Mesothelial cell of epicardium (in vitro differentiated cells): ENCODE results near the gene WFDC12. TPM values are rescaled to one million over a fixed set of nuclear protein-coding genes. Genes with fewer than 3 reads are reported as not detected.
A peak's percentile ranks its signal among the peaks of the same experiment; 100 is the strongest.

Experiments
- DNase-seq, 2 experiments: peaks; one replicate each; pipeline ENCODE4 v3.0.0; 2021; ENCODE audit warnings: low spot score in 2 of 2; ENCODE audit not compliant: unreplicated experiment in 2 of 2
- H3K27ac Mint-ChIP-seq: 2 replicates; pipeline ENCODE4 v1.8.0; 2021; ENCODE audit warnings: mixed read lengths
- H3K27me3 Mint-ChIP-seq: 2 replicates; pipeline ENCODE4 v1.8.0; 2021; ENCODE audit warnings: low read depth, mixed read lengths
- H3K36me3 Mint-ChIP-seq: 2 replicates; pipeline ENCODE4 v1.8.0; 2021; ENCODE audit warnings: mixed read lengths
- H3K4me1 Mint-ChIP-seq: 2 replicates; pipeline ENCODE4 v1.8.0; 2021; ENCODE audit warnings: mixed read lengths
- H3K4me3 Mint-ChIP-seq: 2 replicates; pipeline ENCODE4 v1.8.0; 2021; ENCODE audit warnings: mild to moderate bottlenecking, moderate library complexity, mixed read lengths
- H3K9me3 Mint-ChIP-seq: 2 replicates; pipeline ENCODE4 v1.8.0; 2021; ENCODE audit warnings: mixed read lengths
- total RNA-seq: library from RNA; stranded (reverse); gene quantifications from 3 replicates; pipeline ENCODE4 v1.2.1, GENCODE V29; 2021
- TF ChIP-seq, protein P1 (sequence below): fragments of 200-600 bp; sonication (generic); IDR thresholded peaks from one replicate; pipeline ENCODE4 v1.5.0; 2021; ENCODE audit warnings: antibody characterized with exemption; ENCODE audit not compliant: unreplicated experiment

The WFDC12 gene
- total RNA-seq, 1 donor from 2014 or later: not detected

DNA sequence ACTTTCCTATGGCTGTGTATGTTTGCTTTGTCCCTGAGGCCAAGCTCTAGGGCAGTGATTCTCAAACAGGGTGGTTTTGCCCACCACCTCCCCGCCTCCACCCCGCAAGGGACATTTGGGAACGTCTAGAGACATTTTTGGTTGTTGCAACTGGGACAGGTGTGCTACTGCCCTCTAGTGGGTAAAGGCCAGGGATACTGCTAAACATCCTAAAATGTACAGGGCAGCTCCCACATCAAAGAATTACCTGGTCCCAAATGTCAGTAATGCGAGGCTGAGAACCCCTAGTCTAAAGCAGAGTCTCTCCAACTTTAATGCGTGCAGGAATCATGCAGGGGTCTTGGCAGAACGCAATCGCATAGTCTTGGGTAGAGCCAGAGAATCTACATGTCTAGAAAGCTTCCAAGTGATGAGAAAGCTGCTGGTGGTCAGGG, 28.4 kb downstream of the WFDC12 start:
- H3K4me1 Mint-ChIP-seq: no peaks in the 10 kb centered on the region
- TF ChIP-seq, protein P1, sequence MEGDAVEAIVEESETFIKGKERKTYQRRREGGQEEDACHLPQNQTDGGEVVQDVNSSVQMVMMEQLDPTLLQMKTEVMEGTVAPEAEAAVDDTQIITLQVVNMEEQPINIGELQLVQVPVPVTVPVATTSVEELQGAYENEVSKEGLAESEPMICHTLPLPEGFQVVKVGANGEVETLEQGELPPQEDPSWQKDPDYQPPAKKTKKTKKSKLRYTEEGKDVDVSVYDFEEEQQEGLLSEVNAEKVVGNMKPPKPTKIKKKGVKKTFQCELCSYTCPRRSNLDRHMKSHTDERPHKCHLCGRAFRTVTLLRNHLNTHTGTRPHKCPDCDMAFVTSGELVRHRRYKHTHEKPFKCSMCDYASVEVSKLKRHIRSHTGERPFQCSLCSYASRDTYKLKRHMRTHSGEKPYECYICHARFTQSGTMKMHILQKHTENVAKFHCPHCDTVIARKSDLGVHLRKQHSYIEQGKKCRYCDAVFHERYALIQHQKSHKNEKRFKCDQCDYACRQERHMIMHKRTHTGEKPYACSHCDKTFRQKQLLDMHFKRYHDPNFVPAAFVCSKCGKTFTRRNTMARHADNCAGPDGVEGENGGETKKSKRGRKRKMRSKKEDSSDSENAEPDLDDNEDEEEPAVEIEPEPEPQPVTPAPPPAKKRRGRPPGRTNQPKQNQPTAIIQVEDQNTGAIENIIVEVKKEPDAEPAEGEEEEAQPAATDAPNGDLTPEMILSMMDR: peak; percentile 74
- H3K9me3 Mint-ChIP-seq: no peaks in the 10 kb centered on the region
- no peak overlapping the region for H3K4me3 Mint-ChIP-seq
- no peak overlapping the region for H3K27ac Mint-ChIP-seq
- no peak for DNase-seq
- H3K27me3 Mint-ChIP-seq: peaks cover 42% of the 10 kb centered on the region
- no peaks in the 10 kb centered on the region for H3K36me3 Mint-ChIP-seq

DNA sequence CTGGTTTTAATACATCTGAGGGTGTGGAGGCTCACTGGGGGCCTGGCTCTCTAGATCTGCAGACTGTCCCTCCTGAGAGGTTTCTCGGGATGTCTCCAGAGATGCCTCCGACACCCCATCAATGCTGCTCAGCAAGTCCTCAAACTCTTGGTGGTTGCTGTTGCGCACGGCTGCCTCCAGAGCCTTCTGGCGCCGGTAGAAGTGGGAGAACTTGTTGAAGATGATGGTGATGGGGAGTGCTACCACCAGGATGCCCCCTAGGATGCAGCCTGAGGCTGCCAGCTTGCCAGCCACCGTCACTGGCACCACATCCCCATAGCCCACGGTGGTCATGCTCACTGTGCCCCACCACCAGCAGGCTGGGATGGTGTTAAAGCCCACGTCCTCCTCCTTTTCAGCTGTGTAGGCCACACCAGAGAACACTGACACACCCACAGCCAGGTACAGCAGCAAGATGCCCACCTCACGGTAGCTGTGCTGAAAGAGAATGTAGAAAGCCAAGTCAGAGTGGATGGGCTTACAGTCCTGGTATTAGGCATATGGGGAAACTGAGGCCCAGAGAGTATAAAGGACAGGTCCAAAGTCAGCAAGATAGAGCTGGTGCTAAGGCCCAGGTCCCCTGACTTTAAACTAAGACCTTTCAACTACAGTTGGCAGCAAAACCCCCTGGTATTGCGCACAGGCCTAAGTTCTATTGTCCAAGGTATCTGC, 29.2 kb downstream of the WFDC12 start:
- Mint-ChIP-seq H3K36me3 (no peaks in the 10 kb centered on the region), H3K27ac (no peak overlapping the region), H3K27me3 (peaks cover 35% of the 10 kb centered on the region), H3K4me1 (no peaks in the 10 kb centered on the region), H3K4me3 (no peak overlapping the region), H3K9me3 (no peaks in the 10 kb centered on the region)
- no peak for DNase-seq
- TF ChIP-seq, protein P1: no peak

- Mint-ChIP-seq H3K27ac (no peak overlapping the region), H3K4me1 (no peaks in the 10 kb centered on the region), H3K36me3 (no peaks in the 10 kb centered on the region), H3K27me3 (peaks cover 27% of the 10 kb centered on the region), H3K9me3 (no peaks in the 10 kb centered on the region), H3K4me3 (no peak overlapping the region)
- TF ChIP-seq, protein P1: no peak
- DNase-seq: no peak
Observed at GRCh38 chr20:45094201-45094600, 30.1 kb downstream of the WFDC12 start.

DNA sequence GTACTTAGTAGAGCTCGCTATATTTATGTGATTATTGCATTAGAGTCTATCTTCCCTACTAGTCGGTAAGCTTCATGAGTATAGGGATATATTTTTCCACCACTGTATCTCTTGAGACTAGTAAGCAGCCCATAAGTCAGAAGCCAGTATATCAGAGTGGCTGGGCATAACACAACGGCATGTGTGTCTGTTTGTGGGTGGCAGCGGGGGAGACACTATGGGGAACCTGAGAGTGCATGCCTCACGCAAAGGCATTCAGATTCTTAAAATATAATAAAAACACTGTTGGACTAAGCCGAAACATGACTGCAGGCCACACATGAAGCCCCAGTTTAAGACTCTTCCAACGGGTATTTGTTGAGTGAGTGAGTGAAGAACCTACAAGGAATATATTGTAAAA, 31.4 kb downstream of the WFDC12 start:
- no peaks in the 10 kb centered on the region for H3K9me3 Mint-ChIP-seq
- no peaks in the 10 kb centered on the region for H3K36me3 Mint-ChIP-seq
- no peak for DNase-seq
- no peak overlapping the region for H3K4me3 Mint-ChIP-seq
- H3K27me3 Mint-ChIP-seq: peaks cover 19% of the 10 kb centered on the region
- H3K27ac Mint-ChIP-seq: no peak overlapping the region
- peaks cover 3% of the 10 kb centered on the region for H3K4me1 Mint-ChIP-seq
- TF ChIP-seq, protein P1: no peak

DNA sequence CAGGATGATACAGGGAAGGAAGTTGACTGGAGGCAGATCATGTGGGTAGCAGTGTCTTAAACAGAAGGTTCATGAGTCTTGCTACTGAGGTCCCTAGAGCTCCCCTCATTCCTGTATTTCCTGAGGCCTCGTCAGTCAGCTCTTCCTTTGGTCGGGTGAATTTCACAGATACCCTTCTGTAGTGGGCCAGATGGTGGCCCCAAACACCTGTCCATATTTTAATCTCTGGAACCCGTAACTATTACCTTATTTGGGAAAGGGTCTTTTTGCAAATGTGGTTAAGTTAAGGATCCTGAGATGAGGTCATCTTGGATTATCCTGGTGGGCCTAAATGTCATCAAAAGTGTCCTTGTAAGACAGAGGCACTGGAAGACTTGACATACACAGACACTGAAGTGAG, 32.9 kb downstream of the WFDC12 start:
- H3K4me3 Mint-ChIP-seq: no peak overlapping the region
- H3K4me1 Mint-ChIP-seq: peaks cover 6% of the 10 kb centered on the region
- H3K36me3 Mint-ChIP-seq: peaks cover 3% of the 10 kb centered on the region
- peaks cover 4% of the 10 kb centered on the region for H3K9me3 Mint-ChIP-seq
- peaks cover 6% of the 10 kb centered on the region for H3K27me3 Mint-ChIP-seq
- TF ChIP-seq, protein P1: no peak
- H3K27ac Mint-ChIP-seq: no peak overlapping the region
- DNase-seq: no peak
